NB4 (cell line): ENCODE data around the gene WFDC5.
"Not testable (repeated sequence)": the region's sequence is repeated elsewhere in the genome, so short reads cannot be mapped to it uniquely, and the experiment has no call there.

Experiments used
- DNase-seq: peaks from one replicate; pipeline ENCODE4 v3.0.0; 2010; ENCODE audit warnings: low read depth
- H3K4me3 ChIP-seq: one replicate; pipeline ENCODE4 v1.5.1; 2011; ENCODE audit warnings: mild to moderate bottlenecking, low read depth, low read length, moderate library complexity
- CTCF ChIP-seq: IDR thresholded peaks from one replicate; pipeline ENCODE4 v1.5.1; 2012; ENCODE audit warnings: low read depth, low read length
- MAX ChIP-seq: IDR thresholded peaks from 2 replicates; pipeline ENCODE4 v1.6.1; 2011; ENCODE audit warnings: low read depth, low read length
- MYC ChIP-seq: IDR thresholded peaks from 2 replicates; pipeline ENCODE4 v1.6.1; 2011; ENCODE audit warnings: low read depth, low read length
- POLR2A ChIP-seq: IDR thresholded peaks from 2 replicates; pipeline ENCODE4 v1.6.1; 2011; ENCODE audit warnings: mild to moderate bottlenecking; ENCODE audit not compliant: insufficient read length; ENCODE audit errors: extremely low read depth

The WFDC5 gene

GRCh38 chr20:45153752-45154151, 38.8 kb upstream of the WFDC5 start:
- H3K4me3 ChIP-seq = no peak overlapping the region
- DNase-seq = peak; percentile 74
- TF ChIP-seq POLR2A = no peak
- peak; percentile 51; the same call in 1 of the 2 replicates for TF ChIP-seq MAX

GRCh38 chr20:45153147-45153546, 38.2 kb upstream of the WFDC5 start:
- no peak for DNase-seq
- no peak; the same call in 1 of the 2 replicates for TF ChIP-seq MYC
- TF ChIP-seq MAX = no peak
- no peak for TF ChIP-seq POLR2A
- TF ChIP-seq CTCF = no peak
- H3K4me3 ChIP-seq = no peak overlapping the region

GRCh38 chr20:45152405-45152804, 37.4 kb upstream of the WFDC5 start:
- no peak overlapping the region for H3K4me3 ChIP-seq
- no peak for TF ChIP-seq MAX
- no peak for TF ChIP-seq MYC
- no peak for TF ChIP-seq POLR2A
- TF ChIP-seq CTCF = no peak
- no peak for DNase-seq

- H3K4me3 ChIP-seq = no peak overlapping the region
- DNase-seq = no peak
- TF ChIP-seq MAX = no peak
- TF ChIP-seq POLR2A = no peak
- no peak for TF ChIP-seq MYC
These were observed 34.1 kb upstream of the WFDC5 start for GRCh38 chr20:45149062-45149461.

GRCh38 chr20:45140836-45141235, 25.9 kb upstream of the WFDC5 start:
- no peak overlapping the region for H3K4me3 ChIP-seq
- TF ChIP-seq POLR2A (no peak), CTCF (no peak), MAX (no peak), MYC (no peak)
- no peak for DNase-seq

- H3K4me3 ChIP-seq, DNase-seq: not testable (repeated sequence)
These were observed 24.9 kb upstream of the WFDC5 start for GRCh38 chr20:45139733-45140375.

GRCh38 chr20:45138561-45139300, 23.8 kb upstream of the WFDC5 start:
- TF ChIP-seq MAX (no peak), POLR2A (no peak), CTCF (peak; percentile 95), MYC (0 out of 2 replicates have a peak, but pooled peaks have one; percentile 27)
- no peak overlapping the region for H3K4me3 ChIP-seq
- peak; percentile 79 for DNase-seq
